H1 (cell line): Measurements from ENCODE around the gene RPUSD4. TPM values are rescaled to one million over a fixed set of nuclear protein-coding genes. Genes with fewer than 3 reads are reported as not detected.

Experiments used
- CREB1 ChIP-seq: IDR thresholded peaks from 2 replicates; pipeline ENCODE4 v1.6.1; 2012; ENCODE audit warnings: inconsistent platforms
- JUN ChIP-seq: IDR thresholded peaks from 2 replicates; pipeline ENCODE4 v1.6.1; 2011; ENCODE audit warnings: low read depth, mild to moderate bottlenecking, improper control_type of control experiment, low read length
- KDM1A ChIP-seq: fragments of 200-600, 300-600 bp; sonication (generic); IDR thresholded peaks from 2 replicates; pipeline ENCODE4 v1.7.1; 2016; ENCODE audit warnings: mild to moderate bottlenecking, low read length, borderline replicate concordance
- KDM5A ChIP-seq: fragments of 200-600 bp; IDR thresholded peaks from 2 replicates; pipeline ENCODE4 v1.7.1; 2012; ENCODE audit warnings: mild to moderate bottlenecking, low read length, inconsistent platforms, mixed read lengths
- TEAD4 ChIP-seq: IDR thresholded peaks from 2 replicates; pipeline ENCODE4 v1.6.1; 2012; ENCODE audit warnings: low read depth, low read length, inconsistent platforms, mixed read lengths
- polyA plus RNA-seq, 7 experiments: library from polyadenylated mRNA; depleted of rRNA in 3 of 7; stranded (reverse) in 5 of 7; unstranded in 2 of 7; fragments of >200 nt in 5 of 7; fragments of 200-250 nt in 2 of 7; gene quantifications; 1 replicate in 5 of 7; 2 replicates in 1 of 7; 4 replicates in 1 of 7; pipeline versions ENCODE4 v1.2.1 to v1.2.3, GENCODE V29; 2011 to 2013; ENCODE audit warnings: missing spikeins in 2 of 7, mixed read lengths in 2 of 7
- total RNA-seq: library from RNA; stranded (reverse); fragmentation: NEBNext Ultra II Directional; extraction: Animal tissue kit (Norgen Biotek cat#: 25700); gene quantifications from 2 replicates; pipeline ENCODE4 v1.2.1, GENCODE V29; 2021

RPUSD4 gene
- total and polyA plus RNA-seq, 2 of the 8 experiments (the other 6 are each of a cell fraction or from before 2014, with no cell fraction given) = 36.1 to 50.7 TPM

DNA sequence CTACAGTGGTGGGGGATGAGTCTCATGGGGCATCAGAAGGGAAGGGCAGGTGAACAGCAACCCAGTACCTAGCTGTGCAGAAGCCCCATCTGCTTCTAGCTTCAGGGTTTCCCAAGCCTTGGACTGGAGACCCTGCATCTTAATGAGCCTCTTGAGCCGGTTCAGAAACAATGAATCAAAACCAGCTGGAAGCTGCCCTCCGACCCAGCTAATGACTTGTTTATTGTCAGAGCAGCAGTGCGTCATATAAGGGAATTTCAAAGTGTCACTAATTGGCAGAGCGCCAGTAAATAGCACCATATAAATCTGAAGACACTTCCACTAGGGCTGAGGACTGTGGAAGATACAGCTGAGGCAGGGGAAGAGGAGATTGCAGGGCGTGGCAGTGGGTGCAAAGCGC lies 57.5 kb downstream of the RPUSD4 start (continued):
- TF ChIP-seq CREB1 (no peak), TEAD4 (no peak), KDM5A (no peak), KDM1A (no peak), JUN (no peak)
